NT2/D1 (cell line): Measurements from ENCODE around the gene LRRC27.

Source experiments
- SUZ12 ChIP-seq: IDR thresholded peaks from 2 replicates; pipeline ENCODE4 v1.6.1; 2011; ENCODE audit not compliant: insufficient read length, insufficient read depth; ENCODE audit errors: extremely low read depth
- YY1 ChIP-seq: IDR thresholded peaks from 2 replicates; pipeline ENCODE4 v1.6.1; 2011; ENCODE audit not compliant: insufficient read length, insufficient read depth
- ZNF274 ChIP-seq: IDR thresholded peaks from 2 replicates; pipeline ENCODE4 v1.6.1; 2011; ENCODE audit warnings: mild to moderate bottlenecking, low read depth, low read length

- TF ChIP-seq ZNF274: no peak
- TF ChIP-seq YY1: no peak
- no peak for TF ChIP-seq SUZ12
Observed at GRCh38 chr10:132319853-132320653, 11.9 kb upstream of the LRRC27 start.
